Middle frontal gyrus (tissue), 1 donor: Measurements from ENCODE around the gene FOXD4L3.
"Not testable (repeated sequence)": the region's sequence is repeated elsewhere in the genome, so short reads cannot be mapped to it uniquely, and the experiment has no call there.

Source experiments
- DNase-seq: peaks from one replicate; pipeline ENCODE4 v3.0.0-alpha.2; 2015; ENCODE audit warnings: low spot score; ENCODE audit errors: extremely low spot score

Gene FOXD4L3

GRCh38 chr9:68343992-68344391, 41.3 kb downstream of the FOXD4L3 start:
- DNase-seq = not testable (repeated sequence)

- DNase-seq = not testable (repeated sequence)
Measured at GRCh38 chr9:68351689-68352088, 49.0 kb downstream of the FOXD4L3 start.
